Neural cell (in vitro differentiated cells): ENCODE data around the gene RRAGB.

Source experiments
- EZH2 ChIP-seq: fragments of 200-600, 300-800 bp; shearing (Covaris generic), sonication (generic); IDR thresholded peaks from 2 replicates; pipeline ENCODE4 v1.6.1; 2014; ENCODE audit warnings: antibody characterized with exemption, low read length, borderline replicate concordance, mild to moderate bottlenecking; ENCODE audit not compliant: insufficient read depth, poor library complexity, severe bottlenecking
- RAD21 ChIP-seq: fragments of 450-650 bp; conservative IDR thresholded peaks from 2 replicates; pipeline ENCODE4 v1.6.1; 2014; ENCODE audit warnings: antibody characterized with exemption, mild to moderate bottlenecking, moderate library complexity
- TF ChIP-seq, protein P1 (sequence below): fragments of 450-650 bp; IDR thresholded peaks from 2 replicates; pipeline ENCODE4 v1.5.1; 2014; ENCODE audit warnings: antibody characterized with exemption, mild to moderate bottlenecking, moderate library complexity; ENCODE audit not compliant: poor library complexity, severe bottlenecking

- TF ChIP-seq, protein P1, sequence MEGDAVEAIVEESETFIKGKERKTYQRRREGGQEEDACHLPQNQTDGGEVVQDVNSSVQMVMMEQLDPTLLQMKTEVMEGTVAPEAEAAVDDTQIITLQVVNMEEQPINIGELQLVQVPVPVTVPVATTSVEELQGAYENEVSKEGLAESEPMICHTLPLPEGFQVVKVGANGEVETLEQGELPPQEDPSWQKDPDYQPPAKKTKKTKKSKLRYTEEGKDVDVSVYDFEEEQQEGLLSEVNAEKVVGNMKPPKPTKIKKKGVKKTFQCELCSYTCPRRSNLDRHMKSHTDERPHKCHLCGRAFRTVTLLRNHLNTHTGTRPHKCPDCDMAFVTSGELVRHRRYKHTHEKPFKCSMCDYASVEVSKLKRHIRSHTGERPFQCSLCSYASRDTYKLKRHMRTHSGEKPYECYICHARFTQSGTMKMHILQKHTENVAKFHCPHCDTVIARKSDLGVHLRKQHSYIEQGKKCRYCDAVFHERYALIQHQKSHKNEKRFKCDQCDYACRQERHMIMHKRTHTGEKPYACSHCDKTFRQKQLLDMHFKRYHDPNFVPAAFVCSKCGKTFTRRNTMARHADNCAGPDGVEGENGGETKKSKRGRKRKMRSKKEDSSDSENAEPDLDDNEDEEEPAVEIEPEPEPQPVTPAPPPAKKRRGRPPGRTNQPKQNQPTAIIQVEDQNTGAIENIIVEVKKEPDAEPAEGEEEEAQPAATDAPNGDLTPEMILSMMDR = no peak
- TF ChIP-seq EZH2 = no peak
- no peak for TF ChIP-seq RAD21
Observed at GRCh38 chrX:55713631-55714030, 3.9 kb upstream of the RRAGB start.
